NCI-H1930 (cell line): Measurements from ENCODE around the gene TBX4.

ENCODE experiments used
- DNase-seq, 2 experiments: peaks; one replicate each; lab custom pipeline; 2025; lab: John Stamatoyannopoulos, UW

The TBX4 gene

DNA sequence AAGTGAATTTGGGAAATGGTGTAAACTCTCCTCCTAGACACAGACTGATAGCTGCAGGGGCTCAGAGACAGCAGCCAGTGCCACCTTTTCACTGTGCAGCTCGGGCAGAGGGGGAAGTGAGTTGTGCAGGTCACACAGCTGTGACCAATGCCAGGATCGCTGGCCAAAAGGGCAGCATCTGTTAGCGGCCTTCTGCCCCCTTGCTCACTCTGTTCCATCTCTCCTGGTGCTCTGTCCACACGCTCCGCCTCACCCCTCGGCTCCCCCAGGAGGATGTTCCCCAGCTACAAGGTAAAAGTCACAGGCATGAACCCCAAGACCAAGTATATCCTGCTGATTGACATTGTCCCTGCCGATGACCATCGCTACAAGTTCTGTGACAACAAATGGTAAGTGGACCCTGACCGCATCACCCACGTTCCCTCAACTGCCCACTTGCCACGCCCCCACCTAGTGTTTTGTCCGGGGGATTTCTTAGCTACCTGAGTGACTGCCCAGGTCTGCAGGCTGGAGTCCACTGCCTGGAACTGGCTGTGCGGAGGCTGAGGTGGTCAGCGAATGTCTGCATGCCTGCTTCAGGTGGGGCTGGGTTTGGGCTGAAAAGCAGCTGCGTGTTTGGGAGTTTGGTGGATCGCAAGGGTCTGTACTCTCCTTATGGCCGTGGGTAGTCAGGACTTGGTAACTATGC is 13.5 kb downstream of the TBX4 start:
- DNase-seq = no peak

DNA sequence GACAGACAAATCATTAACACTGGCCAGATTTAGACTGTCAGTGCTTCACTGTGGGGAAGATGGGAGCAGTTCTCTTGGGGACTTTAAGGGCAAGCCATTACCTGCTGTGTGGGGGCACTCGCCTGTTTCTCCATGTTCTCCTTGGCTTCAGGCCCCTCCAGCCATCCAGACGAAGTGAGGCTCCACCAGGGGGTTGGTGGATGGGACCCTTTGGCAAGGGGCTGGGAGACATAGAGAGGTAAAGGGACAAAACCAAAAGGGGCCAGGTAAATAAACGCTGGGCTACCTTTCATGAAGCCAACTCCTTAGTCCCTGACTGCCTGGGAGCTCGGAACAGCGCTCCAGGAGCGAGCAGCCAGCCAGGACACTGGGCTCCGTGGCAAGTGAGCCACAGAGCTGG is 14.0 kb downstream of the TBX4 start:
- DNase-seq = no peak

DNA sequence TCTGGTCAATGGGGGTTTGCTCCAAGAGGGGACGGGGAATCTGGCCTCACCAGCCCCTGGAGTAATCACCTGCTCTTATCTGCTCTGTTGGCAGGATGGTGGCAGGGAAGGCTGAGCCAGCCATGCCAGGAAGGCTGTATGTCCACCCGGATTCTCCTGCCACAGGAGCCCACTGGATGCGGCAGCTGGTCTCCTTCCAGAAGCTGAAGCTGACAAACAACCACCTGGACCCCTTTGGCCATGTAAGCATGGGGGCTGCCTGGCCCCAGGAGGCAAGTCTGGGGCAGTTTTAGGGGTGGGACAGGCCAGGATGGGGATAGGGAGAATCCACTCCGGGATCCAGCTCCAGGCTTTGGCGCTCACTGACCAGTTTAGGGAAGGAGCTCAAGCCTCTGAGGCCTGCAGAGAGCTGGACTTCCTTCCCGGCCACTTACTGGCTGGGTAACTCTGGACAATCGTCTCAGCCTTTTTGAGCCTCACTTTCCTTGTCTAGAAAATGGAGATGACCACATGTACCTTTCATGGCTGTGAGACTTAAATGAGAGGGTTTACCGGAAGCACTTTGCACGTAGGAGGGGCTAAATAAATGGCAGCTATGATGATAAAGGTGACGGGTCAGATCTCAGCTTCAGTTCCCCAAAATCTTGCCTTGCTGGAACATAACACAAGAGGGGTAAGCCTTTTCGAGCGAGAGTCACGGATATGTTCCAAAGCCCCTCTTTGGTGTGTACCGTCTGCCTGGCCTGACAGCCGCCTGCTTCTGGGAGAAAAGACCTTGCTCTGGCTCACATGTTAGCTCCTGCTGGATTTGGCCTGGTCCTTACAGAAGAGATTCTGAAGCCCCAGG is 15.4 kb downstream of the TBX4 start:
- DNase-seq = no peak

DNA sequence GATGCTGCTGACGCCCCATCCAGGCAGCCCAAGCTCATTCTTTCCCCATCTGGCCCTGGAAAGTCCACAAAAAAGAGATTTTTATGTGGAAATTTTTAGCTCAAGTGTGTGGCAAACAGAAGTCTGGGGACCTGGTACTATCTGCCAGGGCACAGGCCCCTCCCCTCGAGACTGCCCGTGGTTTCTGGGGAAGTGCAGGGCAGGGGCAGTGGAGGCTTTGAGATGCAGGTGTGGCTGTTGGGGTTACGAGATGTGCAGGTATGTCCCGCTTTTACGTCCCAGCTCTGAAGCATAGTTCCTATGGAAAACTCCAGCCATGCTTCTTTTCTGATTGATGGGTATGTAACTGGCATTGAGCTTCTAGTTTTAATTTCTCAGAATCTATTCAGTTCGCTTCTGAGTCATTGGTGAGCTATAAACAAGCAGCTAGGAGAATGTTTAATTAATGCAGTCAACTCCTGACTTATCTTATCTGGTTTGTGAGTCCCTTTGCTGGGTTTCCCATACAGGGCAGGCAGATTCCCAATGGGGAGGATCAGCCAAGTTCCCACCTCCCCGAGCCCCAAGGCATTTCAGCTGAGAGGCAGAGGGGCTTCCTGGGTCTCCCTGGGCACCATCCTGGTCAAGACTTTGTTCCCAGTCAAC is 16.2 kb downstream of the TBX4 start:
- no peak for DNase-seq

GRCh38 chr17:61469474-61469873 is 17.3 kb downstream of the TBX4 start:
- DNase-seq = no peak

GRCh38 chr17:61469949-61470348 is 17.7 kb downstream of the TBX4 start:
- no peak for DNase-seq

- no peak for DNase-seq
Observed at GRCh38 chr17:61470530-61471136, 18.4 kb downstream of the TBX4 start.

GRCh38 chr17:61474235-61474927 is 22.2 kb downstream of the TBX4 start:
- no peak for DNase-seq

DNA sequence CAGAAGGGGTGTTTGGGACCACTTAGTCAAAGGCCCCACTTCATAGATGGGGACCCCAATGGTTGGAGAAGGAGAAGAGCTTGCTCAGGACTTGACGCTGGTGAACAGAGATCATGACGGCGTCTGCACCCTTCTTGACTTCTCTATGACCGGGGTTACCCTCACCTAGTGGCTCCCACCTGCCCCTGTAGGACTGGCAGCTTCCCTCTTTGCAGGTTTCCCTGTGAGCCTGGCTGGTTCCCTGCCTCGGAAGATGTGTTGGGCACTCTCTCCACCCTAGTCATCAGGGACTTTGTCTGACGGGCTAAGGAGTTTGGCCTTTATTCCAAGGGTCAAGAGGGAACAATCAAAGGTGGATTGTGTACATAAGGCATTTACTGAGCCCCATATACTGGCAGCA is 22.7 kb downstream of the TBX4 start:
- no peak for DNase-seq

- DNase-seq = no peak
Observed at GRCh38 chr17:61475726-61476125, 23.5 kb downstream of the TBX4 start.

GRCh38 chr17:61476476-61477203 is 24.4 kb downstream of the TBX4 start:
- DNase-seq = no peak

DNA sequence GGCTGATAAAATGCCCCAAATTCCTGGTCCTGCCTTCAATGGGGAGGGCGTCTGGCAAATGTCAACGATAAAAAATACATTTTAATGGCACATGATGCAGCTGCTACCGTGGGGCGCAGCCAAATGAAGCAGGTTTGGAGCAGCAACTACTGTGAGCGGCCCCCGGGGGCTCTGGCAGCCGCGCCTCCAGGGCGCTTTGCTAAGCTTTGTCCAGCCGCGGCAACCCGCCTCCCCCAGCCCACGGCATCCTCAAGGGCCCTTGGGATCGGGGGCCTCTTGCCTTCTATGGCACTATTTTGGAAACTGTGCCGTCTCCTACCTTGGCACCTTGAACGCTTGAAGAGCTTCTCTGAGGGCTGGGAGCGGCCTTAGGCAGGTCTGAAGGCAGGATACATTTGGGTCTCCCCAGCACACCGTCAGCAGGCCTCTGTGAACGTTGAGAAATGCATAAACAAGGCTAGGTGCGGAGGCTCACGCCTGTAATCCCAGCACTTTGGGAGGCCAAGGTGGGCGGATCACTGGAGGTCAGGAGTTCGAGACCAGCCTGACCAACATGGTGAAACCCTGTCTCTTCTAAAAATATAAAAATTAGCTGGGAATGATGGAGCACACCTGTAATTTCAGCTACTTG is 25.1 kb downstream of the TBX4 start:
- DNase-seq = no peak

- no peak for DNase-seq
Observed at GRCh38 chr17:61478026-61478789, 26.0 kb downstream of the TBX4 start.

GRCh38 chr17:61478790-61479492 is 26.7 kb downstream of the TBX4 start:
- no peak for DNase-seq

DNA sequence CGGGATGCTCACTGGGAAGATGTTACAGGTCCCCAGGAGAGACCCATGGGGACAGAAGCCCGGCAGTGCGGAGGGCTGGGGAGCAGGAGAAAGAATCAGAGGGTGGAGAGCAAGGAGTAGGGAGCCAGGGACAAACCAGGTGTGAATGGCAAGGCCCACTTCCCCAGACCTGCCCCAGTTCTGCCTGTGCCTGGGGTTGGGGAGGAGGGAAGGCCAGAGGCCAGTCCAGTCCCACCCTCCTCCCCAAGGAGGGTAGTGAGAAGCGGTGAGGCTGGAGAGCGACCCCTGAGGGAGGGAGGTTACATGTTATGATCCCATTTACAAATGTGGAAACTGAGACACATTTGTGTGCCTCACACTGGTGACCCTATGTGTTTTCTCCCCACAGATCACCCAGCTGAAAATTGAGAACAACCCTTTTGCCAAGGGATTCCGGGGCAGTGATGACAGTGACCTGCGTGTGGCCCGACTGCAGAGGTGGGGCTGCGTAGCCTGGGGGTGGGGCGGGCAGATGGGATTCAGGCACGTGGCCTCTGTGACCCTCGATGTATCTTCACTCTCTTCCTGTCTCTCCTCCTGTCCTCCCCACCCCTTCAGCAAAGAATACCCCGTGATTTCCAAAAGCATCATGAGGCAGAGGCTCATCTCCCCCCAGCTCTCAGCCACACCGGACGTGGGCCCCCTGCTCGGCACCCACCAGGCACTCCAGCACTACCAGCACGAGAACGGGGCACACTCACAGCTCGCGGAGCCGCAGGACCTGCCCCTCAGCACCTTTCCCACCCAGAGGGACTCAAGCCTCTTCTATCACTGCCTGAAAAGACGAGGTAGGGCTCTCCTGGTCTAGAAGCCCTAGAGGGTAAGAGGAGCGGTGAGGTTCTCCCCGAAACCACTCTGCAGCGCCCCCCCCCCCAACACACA is 27.5 kb downstream of the TBX4 start:
- DNase-seq = no peak

- DNase-seq = no peak
Observed at GRCh38 chr17:61480414-61480807, 28.2 kb downstream of the TBX4 start.

DNA sequence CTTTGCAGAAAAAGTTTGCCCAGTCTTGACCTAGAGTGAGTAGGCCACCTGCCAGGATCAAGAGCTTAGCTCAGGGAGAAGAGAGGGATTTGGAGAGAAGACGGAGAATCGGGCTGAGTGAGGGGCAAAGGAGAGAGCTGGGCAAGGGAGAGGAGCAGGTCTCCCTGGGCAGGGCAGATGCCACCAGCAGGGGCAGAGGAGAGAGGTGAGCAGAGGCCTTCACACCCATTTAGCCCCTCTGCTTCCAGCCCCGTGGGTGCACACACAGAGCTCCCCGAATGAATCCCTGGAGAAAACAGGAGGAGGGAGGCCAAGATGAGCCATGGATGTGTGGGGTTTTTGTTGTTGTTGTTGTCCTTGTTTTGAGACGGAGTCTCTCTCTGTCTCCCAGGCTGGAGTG is 29.2 kb downstream of the TBX4 start:
- DNase-seq = no peak

DNA sequence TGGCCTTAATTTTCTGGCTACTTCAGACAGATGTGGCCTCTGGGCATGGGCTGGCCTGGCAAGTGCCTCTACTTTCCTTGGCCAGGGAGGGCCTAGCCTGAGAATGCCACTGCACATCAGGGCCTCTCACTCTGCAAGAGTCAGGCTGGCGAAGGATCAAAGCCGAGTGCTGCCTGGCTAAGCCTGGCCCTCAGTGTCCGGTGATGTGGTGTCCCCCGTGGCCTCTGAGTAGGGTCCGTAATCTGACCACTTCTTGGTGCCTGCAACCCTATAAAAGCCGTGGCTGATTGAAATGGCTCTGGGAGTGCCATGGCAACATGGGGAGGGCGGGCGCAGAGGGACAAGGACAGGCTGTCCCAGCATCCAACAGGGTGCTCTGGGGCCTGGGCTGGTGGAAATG is 30.2 kb downstream of the TBX4 start:
- DNase-seq = no peak

GRCh38 chr17:61483778-61484116 is 31.5 kb downstream of the TBX4 start:
- no peak for DNase-seq
